OCI-LY3 (cell line): ENCODE measurements around the gene NHEJ1.

ENCODE experiments used
- CTCF ChIP-seq: fragments of 200-600, 300-600 bp; sonication (generic); IDR thresholded peaks from 2 replicates; pipeline ENCODE4 v1.5.1; 2014; ENCODE audit warnings: antibody characterized with exemption, low read length, low read depth
- EZH2phosphoT487 ChIP-seq: fragments of 200-600 bp; shearing (Covaris generic); IDR thresholded peaks from 2 replicates; pipeline ENCODE4 v1.6.1; 2018; ENCODE audit warnings: antibody characterized with exemption, mixed run types, low read depth

GRCh38 chr2:219045937-219046550 lies 114.6 kb downstream of the NHEJ1 start:
- TF ChIP-seq CTCF (no peak), EZH2phosphoT487 (no peak)
